H1 (cell line): Measurements from ENCODE around the gene HERC3. TPM values are rescaled to one million over a fixed set of nuclear protein-coding genes. Genes with fewer than 3 reads are reported as not detected.

ENCODE experiments used
- CTCF ChIA-PET: fragments of 300-600 bp; sonication (Branson Sonifier 250); formaldehyde crosslinking; loops from one replicate; lab custom pipeline; 2021; ENCODE audit not compliant: partially characterized antibody; lab: Charles Lee
- POLR2A ChIA-PET: fragments of 300-600 bp; sonication (Branson Sonifier 250); formaldehyde crosslinking; loops from one replicate; lab custom pipeline; 2021; ENCODE audit warnings: inconsistent platforms; ENCODE audit not compliant: partially characterized antibody; lab: Charles Lee
- DNase-seq, 2 experiments: peaks; one replicate each; pipeline versions ENCODE4 v3.0.0 to v3.0.0-alpha.2; 2010 to 2022; ENCODE audit warnings: low spot score in 2 of 2, low read depth in 1 of 2, mixed read lengths in 1 of 2
- FAIRE-seq: peaks from 2 replicates; lab custom pipeline; 2011; peaks lifted over from hg19 to GRCh38; lab: Jason Lieb, UNC
- H2AFZ ChIP-seq: 2 replicates; pipeline ENCODE4 v1.8.1; 2012; ENCODE audit warnings: low read length, inconsistent platforms
- H2AK5ac ChIP-seq: 2 replicates; pipeline ENCODE4 v1.6.1; 2013; ENCODE audit warnings: low read depth, low read length
- H2BK120ac ChIP-seq: replicated peaks from 2 replicates; pipeline ENCODE3; 2013; ENCODE audit warnings: low read depth, low read length, inconsistent platforms
- H2BK12ac ChIP-seq: 2 replicates; pipeline ENCODE4 v1.6.1; 2013; ENCODE audit warnings: low read depth, low read length
- H2BK15ac ChIP-seq: 2 replicates; pipeline ENCODE4 v1.6.1; 2013; ENCODE audit warnings: low read length
- H2BK20ac ChIP-seq: 2 replicates; pipeline ENCODE4 v1.6.1; 2013; ENCODE audit warnings: low read length
- H2BK5ac ChIP-seq: 2 replicates; pipeline ENCODE4 v1.6.1; 2013; ENCODE audit warnings: low read depth, low read length
- H3K14ac ChIP-seq: 2 replicates; pipeline ENCODE4 v1.6.1; 2013; ENCODE audit warnings: inconsistent platforms; ENCODE audit not compliant: insufficient read length
- H3K18ac ChIP-seq: 2 replicates; pipeline ENCODE4 v1.6.1; 2013; ENCODE audit warnings: low read length; ENCODE audit errors: extremely low read depth
- H3K23ac ChIP-seq: 2 replicates; pipeline ENCODE4 v1.6.1; 2013; ENCODE audit warnings: inconsistent platforms; ENCODE audit not compliant: insufficient read length
- H3K23me2 ChIP-seq: 2 replicates; pipeline ENCODE4 v1.6.1; 2013; ENCODE audit warnings: low read depth, low read length
- H3K27ac ChIP-seq: 2 replicates; pipeline ENCODE4 v1.6.1; 2011; ENCODE audit warnings: low read depth, low read length, inconsistent platforms
- H3K27me3 ChIP-seq, 4 experiments: replicated peaks in 1 of 4; 1 replicate in 1 of 4; 2 replicates in 3 of 4; pipeline versions ENCODE4 v1.6.1 to v1.8.1; 2011 to 2013; ENCODE audit warnings: low read length in 3 of 4, mild to moderate bottlenecking in 3 of 4, inconsistent platforms in 2 of 4, mixed read lengths in 2 of 4, moderate library complexity in 1 of 4; ENCODE audit not compliant: control insufficient read depth in 3 of 4, insufficient read depth in 3 of 4; ENCODE audit errors: extremely low read depth in 1 of 4
- H3K36me3 ChIP-seq, 4 experiments: 2 replicates each; pipeline versions ENCODE4 v1.6.1 to v1.8.1; 2011 to 2013; ENCODE audit warnings: mild to moderate bottlenecking in 4 of 4, low read length in 3 of 4, moderate library complexity in 2 of 4, control low read depth in 1 of 4, inconsistent platforms in 1 of 4; ENCODE audit not compliant: insufficient read depth in 4 of 4, control insufficient read depth in 2 of 4
- H3K4ac ChIP-seq: replicated peaks from 2 replicates; pipeline ENCODE3; 2013; ENCODE audit warnings: low read length, low read depth, mixed read lengths, inconsistent platforms; ENCODE audit not compliant: insufficient read length
- H3K4me1 ChIP-seq, 4 experiments: replicated peaks in 1 of 4; 1 replicate in 1 of 4; 2 replicates in 3 of 4; pipeline versions ENCODE4 v1.6.1 to v1.8.1; 2011 to 2013; ENCODE audit warnings: low read length in 3 of 4, inconsistent platforms in 2 of 4, mixed read lengths in 1 of 4; ENCODE audit not compliant: insufficient read depth in 4 of 4, control insufficient read depth in 3 of 4
- H3K4me2 ChIP-seq, 2 experiments: 2 replicates each; pipeline versions ENCODE4 v1.6.1 to v1.8.1; 2011 to 2013; ENCODE audit warnings: low read depth in 2 of 2, low read length in 2 of 2, control low read depth in 1 of 2, inconsistent platforms in 1 of 2, mild to moderate bottlenecking in 1 of 2; ENCODE audit not compliant: insufficient read depth in 1 of 2
- H3K4me3 ChIP-seq, 4 experiments: fragments of 200-600, 300-600 bp in 1 of 4; sonication (generic), shearing (Covaris generic), sonication (Bioruptor Twin) in 1 of 4; 2 replicates each; pipeline versions ENCODE4 v1.5.1 to v1.8.1; 2011 to 2016; ENCODE audit warnings: low read length in 4 of 4, low read depth in 3 of 4, control low read depth in 2 of 4, inconsistent platforms in 2 of 4, mild to moderate bottlenecking in 2 of 4, mixed read lengths in 1 of 4, moderate library complexity in 1 of 4; ENCODE audit not compliant: insufficient read depth in 2 of 4; ENCODE audit errors: extremely low read depth in 1 of 4
- H3K56ac ChIP-seq: replicated peaks from 2 replicates; pipeline ENCODE3; 2013; ENCODE audit warnings: low read depth, mild to moderate bottlenecking, mixed read lengths, low read length, inconsistent platforms; ENCODE audit not compliant: insufficient read length
- H3K79me1 ChIP-seq: 2 replicates; pipeline ENCODE4 v1.6.1; 2013; ENCODE audit warnings: low read depth, low read length, control low read depth
- H3K79me2 ChIP-seq, 2 experiments: 2 replicates each; pipeline versions ENCODE4 v1.6.1 to v1.8.1; 2012 to 2013; ENCODE audit warnings: low read length in 2 of 2, mild to moderate bottlenecking in 2 of 2, inconsistent platforms in 1 of 2; ENCODE audit not compliant: insufficient read depth in 2 of 2, control insufficient read depth in 1 of 2
- H3K9ac ChIP-seq, 4 experiments: replicated peaks in 1 of 4; 1 replicate in 1 of 4; 2 replicates in 3 of 4; pipeline versions ENCODE4 v1.6.1 to v1.8.1; 2011 to 2013; ENCODE audit warnings: low read depth in 3 of 4, low read length in 3 of 4, control low read depth in 2 of 4, mild to moderate bottlenecking in 2 of 4, moderate library complexity in 2 of 4, inconsistent platforms in 1 of 4; ENCODE audit errors: extremely low read depth in 1 of 4
- H3K9me3 ChIP-seq, 2 experiments: 2 replicates each; pipeline versions ENCODE4 v1.6.1 to v1.8.1; 2012 to 2013; ENCODE audit warnings: mild to moderate bottlenecking in 2 of 2, moderate library complexity in 2 of 2, control low read depth in 1 of 2, inconsistent platforms in 1 of 2, low read depth in 1 of 2, low read length in 1 of 2, mixed read lengths in 1 of 2; ENCODE audit not compliant: insufficient read depth in 2 of 2
- H4K20me1 ChIP-seq, 2 experiments: replicated peaks in 1 of 2; 2 replicates each; pipeline versions ENCODE3 to v1.8.1; 2011 to 2013; ENCODE audit warnings: inconsistent platforms in 2 of 2, low read length in 2 of 2, mild to moderate bottlenecking in 1 of 2; ENCODE audit not compliant: insufficient read depth in 2 of 2, control insufficient read depth in 1 of 2
- H4K5ac ChIP-seq: 2 replicates; pipeline ENCODE4 v1.6.1; 2013; ENCODE audit warnings: low read length, low read depth, mixed read lengths, inconsistent platforms; ENCODE audit not compliant: insufficient read length
- H4K8ac ChIP-seq: 2 replicates; pipeline ENCODE4 v1.8.0; 2013; ENCODE audit warnings: mild to moderate bottlenecking, moderate library complexity, low read length, inconsistent platforms; ENCODE audit not compliant: insufficient read depth; ENCODE audit errors: extremely low read depth
- H4K91ac ChIP-seq: replicated peaks from 2 replicates; pipeline ENCODE3; 2013; ENCODE audit warnings: low read length, mixed read lengths, inconsistent platforms; ENCODE audit not compliant: insufficient read length
- CREB1 ChIP-seq: IDR thresholded peaks from 2 replicates; pipeline ENCODE4 v1.6.1; 2012; ENCODE audit warnings: inconsistent platforms
- GABPA ChIP-seq: IDR thresholded peaks from 2 replicates; pipeline ENCODE4 v1.6.1; 2011; ENCODE audit warnings: mild to moderate bottlenecking, low read length, moderate library complexity, borderline replicate concordance; ENCODE audit not compliant: insufficient read depth
- KDM5A ChIP-seq: fragments of 200-600 bp; IDR thresholded peaks from 2 replicates; pipeline ENCODE4 v1.7.1; 2012; ENCODE audit warnings: mild to moderate bottlenecking, low read length, inconsistent platforms, mixed read lengths
- NRF1 ChIP-seq: IDR thresholded peaks from 2 replicates; pipeline ENCODE4 v1.6.1; 2011; ENCODE audit warnings: mild to moderate bottlenecking, low read depth, low read length, improper control_type of control experiment
- USF2 ChIP-seq: IDR thresholded peaks from 2 replicates; pipeline ENCODE4 v1.6.1; 2011; ENCODE audit warnings: low read length, improper control_type of control experiment
- WGBS, 2 experiments: shearing (Covaris generic) in 1 of 2; methylation state at CpG; one replicate each; pipeline versions ENCODE4 v1.1.6 to v1.1.7; 2013 to 2015; ENCODE audit warnings: low lambda C conversion rate in 2 of 2, mixed read lengths in 2 of 2, inconsistent platforms in 1 of 2, low coverage in 1 of 2, missing lambda C conversion rate in 1 of 2; ENCODE audit not compliant: insufficient replicate concordance in 2 of 2, insufficient coverage in 1 of 2, insufficient read length in 1 of 2; ENCODE audit errors: extremely low coverage in 1 of 2, missing lambda C conversion rate in 1 of 2; 5-methylcytosine and 5-hydroxymethylcytosine counted together
- polyA plus RNA-seq, 7 experiments: library from polyadenylated mRNA; depleted of rRNA in 3 of 7; stranded (reverse) in 5 of 7; unstranded in 2 of 7; fragments of >200 nt in 5 of 7; fragments of 200-250 nt in 2 of 7; gene quantifications; 1 replicate in 5 of 7; 2 replicates in 1 of 7; 4 replicates in 1 of 7; pipeline versions ENCODE4 v1.2.1 to v1.2.3, GENCODE V29; 2011 to 2013; ENCODE audit warnings: missing spikeins in 2 of 7, mixed read lengths in 2 of 7
- total RNA-seq: library from RNA; stranded (reverse); fragmentation: NEBNext Ultra II Directional; extraction: Animal tissue kit (Norgen Biotek cat#: 25700); gene quantifications from 2 replicates; pipeline ENCODE4 v1.2.1, GENCODE V29; 2021

Gene HERC3
- total and polyA plus RNA-seq, 2 of the 8 experiments (the other 6 are each of a cell fraction or from before 2014, with no cell fraction given): 1.4 to 5.7 TPM

DNA sequence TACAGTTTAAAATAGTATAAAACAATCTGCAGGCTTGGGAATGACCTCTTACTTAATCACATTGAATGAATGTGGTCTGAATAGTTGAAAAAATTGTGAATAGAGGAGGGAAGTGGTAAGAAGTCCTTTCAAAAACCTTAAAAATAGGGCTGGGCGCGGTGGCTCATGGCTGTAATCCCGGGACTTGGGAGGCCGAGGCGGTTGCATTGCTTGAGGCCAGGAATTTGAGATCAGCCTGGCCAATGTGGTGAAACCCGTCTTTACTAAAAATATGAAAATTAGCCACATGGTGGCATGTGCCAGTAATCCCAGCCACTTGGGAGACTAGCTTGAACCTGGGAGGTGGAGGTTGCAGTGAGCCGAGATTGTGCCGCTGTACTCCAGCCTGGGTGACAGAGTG, 36.5 kb downstream of the HERC3 start:
- Histone ChIP-seq H4K5ac (no peak overlapping the region), H2BK15ac (no peak overlapping the region), H3K79me1 (no peaks in the 10 kb centered on the region), H4K8ac (no peak overlapping the region), H2BK120ac (no peak overlapping the region), H3K14ac (no peak overlapping the region), H3K4me1 (no peaks in the 10 kb centered on the region), H3K9ac (no peak overlapping the region), H2AK5ac (no peak overlapping the region), H4K91ac (no peak overlapping the region), H3K27me3 (no peaks in the 10 kb centered on the region), H3K23ac (no peak overlapping the region), H2BK5ac (no peak overlapping the region), H3K4me3 (no peak overlapping the region), H3K4ac (no peak overlapping the region), H3K4me2 (no peak overlapping the region), H2AFZ (no peak overlapping the region), H3K56ac (no peak overlapping the region), H3K79me2 (no peaks in the 10 kb centered on the region), H2BK20ac (no peak overlapping the region), H3K36me3 (no peaks in the 10 kb centered on the region), H3K18ac (no peak overlapping the region), H4K20me1 (no peaks in the 10 kb centered on the region), H3K27ac (no peak overlapping the region), H3K9me3 (peaks cover 0 to 3% of the 10 kb centered on the region in 2 experiments; a peak in 1 of 4 replicates), H2BK12ac (no peak overlapping the region), H3K23me2 (no peaks in the 10 kb centered on the region)
- no peak for TF ChIP-seq USF2
- TF ChIP-seq CREB1: no peak
- no peak for TF ChIP-seq NRF1
- TF ChIP-seq KDM5A: no peak
- no peak for TF ChIP-seq GABPA
- 91% methylated on average over 8 of the region's 8 CpGs; no CpG with 5 or more reads in 1 of the 2 experiments for WGBS, 2 experiments
- DNase-seq (no peak), FAIRE-seq (no peak)
- CTCF ChIA-PET: interaction anchor here (1.0 kb wide), 1 partner anchor 11 kb away, joined by 4 read pairs; no protein-coding TSS in a partner anchor
- POLR2A ChIA-PET: no interaction called here
